HG03342 (cell line): ENCODE measurements around the gene DOCK4.
A peak's percentile ranks its signal among the peaks of the same experiment; 100 is the strongest.
"Not testable (repeated sequence)": the region's sequence is repeated elsewhere in the genome, so short reads cannot be mapped to it uniquely, and the experiment has no call there.

Source experiments
- ATAC-seq: cut with Tn5 transposase; IDR thresholded peaks from one replicate; pipeline ENCODE4 v1.9.1; 2021; ENCODE audit warnings: mild to moderate bottlenecking, moderate library complexity; ENCODE audit not compliant: unreplicated experiment

The DOCK4 gene, protein sequence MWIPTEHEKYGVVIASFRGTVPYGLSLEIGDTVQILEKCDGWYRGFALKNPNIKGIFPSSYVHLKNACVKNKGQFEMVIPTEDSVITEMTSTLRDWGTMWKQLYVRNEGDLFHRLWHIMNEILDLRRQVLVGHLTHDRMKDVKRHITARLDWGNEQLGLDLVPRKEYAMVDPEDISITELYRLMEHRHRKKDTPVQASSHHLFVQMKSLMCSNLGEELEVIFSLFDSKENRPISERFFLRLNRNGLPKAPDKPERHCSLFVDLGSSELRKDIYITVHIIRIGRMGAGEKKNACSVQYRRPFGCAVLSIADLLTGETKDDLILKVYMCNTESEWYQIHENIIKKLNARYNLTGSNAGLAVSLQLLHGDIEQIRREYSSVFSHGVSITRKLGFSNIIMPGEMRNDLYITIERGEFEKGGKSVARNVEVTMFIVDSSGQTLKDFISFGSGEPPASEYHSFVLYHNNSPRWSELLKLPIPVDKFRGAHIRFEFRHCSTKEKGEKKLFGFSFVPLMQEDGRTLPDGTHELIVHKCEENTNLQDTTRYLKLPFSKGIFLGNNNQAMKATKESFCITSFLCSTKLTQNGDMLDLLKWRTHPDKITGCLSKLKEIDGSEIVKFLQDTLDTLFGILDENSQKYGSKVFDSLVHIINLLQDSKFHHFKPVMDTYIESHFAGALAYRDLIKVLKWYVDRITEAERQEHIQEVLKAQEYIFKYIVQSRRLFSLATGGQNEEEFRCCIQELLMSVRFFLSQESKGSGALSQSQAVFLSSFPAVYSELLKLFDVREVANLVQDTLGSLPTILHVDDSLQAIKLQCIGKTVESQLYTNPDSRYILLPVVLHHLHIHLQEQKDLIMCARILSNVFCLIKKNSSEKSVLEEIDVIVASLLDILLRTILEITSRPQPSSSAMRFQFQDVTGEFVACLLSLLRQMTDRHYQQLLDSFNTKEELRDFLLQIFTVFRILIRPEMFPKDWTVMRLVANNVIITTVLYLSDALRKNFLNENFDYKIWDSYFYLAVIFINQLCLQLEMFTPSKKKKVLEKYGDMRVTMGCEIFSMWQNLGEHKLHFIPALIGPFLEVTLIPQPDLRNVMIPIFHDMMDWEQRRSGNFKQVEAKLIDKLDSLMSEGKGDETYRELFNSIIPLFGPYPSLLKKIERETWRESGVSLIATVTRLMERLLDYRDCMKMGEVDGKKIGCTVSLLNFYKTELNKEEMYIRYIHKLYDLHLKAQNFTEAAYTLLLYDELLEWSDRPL (N-terminal part only)

GRCh38 chr7:112206238-112206990 is at the start of gene DOCK4, which contains the start of gene ZNF277:
Gene DOCK4, minus strand, starts transcription at chr7:112206399. Its CDS starts 261 bp downstream, at chr7:112206138.
Gene ZNF277, plus strand, starts transcription at chr7:112206695. Its CDS starts 22 bp downstream, at chr7:112206717.
- peak; percentile 93 for ATAC-seq

GRCh38 chr7:112255388-112255720 is 49.2 kb upstream of the DOCK4 start:
- no peak for ATAC-seq

GRCh38 chr7:112254709-112255387 is 48.6 kb upstream of the DOCK4 start:
- no peak for ATAC-seq

- no peak for ATAC-seq
Observed at GRCh38 chr7:112254156-112254555, 48.0 kb upstream of the DOCK4 start.

DNA sequence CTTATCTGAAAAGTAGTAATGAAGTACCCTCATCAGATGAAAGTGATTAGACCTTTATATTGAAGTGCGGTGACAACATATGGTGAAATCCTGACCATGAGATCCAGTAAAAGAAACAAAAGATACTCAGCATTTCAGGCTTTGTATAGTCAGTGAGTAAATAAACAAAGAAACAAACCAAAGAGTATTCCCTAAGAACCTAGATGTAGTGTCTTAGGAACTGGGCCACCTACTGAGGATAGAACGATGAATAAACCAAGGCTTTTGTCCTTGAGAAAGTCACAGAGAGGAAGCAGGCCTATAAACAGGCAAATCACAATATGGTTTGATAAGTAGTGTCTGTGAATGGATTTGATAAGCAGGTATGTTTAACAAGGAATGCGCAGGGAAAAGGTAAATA is 46.5 kb upstream of the DOCK4 start:
- ATAC-seq: no peak

DNA sequence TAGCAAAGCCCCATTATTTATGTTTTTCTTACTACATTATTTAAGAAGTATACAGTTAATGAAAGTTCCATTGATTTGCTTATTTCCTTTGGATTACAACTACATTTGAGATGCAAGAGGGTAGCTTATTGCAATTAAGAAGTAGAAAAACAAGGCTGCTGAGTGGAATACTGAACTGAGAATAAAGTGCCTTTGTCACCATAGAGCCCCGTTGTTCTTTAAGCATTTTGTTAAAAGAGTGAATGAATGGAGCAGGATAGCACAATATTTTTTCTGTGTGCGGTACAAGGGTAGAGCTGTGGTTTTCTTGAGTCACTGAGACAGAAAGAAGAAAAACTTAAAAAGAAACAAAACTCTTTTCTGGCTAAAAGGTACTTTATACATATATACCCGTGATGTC is 45.9 kb upstream of the DOCK4 start:
- no peak for ATAC-seq

GRCh38 chr7:112249967-112250366 is 43.8 kb upstream of the DOCK4 start:
- not testable (repeated sequence) for ATAC-seq

- no peak for ATAC-seq
Observed at GRCh38 chr7:112248598-112248997, 42.4 kb upstream of the DOCK4 start.

DNA sequence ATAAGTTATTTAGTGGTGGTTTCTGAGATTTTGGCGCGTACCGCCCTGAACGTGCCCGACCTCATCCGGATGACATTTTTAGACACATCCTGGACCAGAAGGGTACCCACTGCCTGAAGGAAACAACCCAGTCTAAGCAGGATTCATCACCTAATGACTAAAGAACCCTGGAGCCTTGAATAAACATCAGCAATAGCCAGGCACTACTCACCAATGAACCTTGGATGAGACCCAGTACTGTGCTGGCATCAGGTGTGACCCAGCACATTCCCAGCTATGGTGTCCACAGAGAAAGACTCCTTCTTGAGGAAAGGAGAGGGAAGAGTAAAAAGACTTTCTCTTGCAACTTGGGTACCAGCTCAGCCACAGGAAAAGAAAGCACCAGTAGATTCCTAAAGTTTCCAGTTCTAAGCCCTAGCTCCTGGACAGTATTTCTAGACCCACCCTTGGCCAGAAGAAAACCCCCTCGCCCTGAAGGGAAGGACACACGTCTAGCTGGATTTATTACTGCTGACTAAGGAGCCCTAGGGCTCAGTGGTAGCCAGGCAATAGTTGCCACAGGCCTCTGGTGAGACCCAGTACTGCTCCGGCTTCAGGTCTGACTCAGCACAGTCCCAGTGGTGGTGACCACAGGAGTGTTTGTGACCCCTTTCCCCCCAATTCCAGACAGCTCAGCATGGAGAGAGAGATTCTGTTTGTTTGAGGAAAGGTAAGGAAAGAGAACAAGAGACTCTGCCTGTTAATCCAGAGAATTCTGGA is 32.8 kb upstream of the DOCK4 start:
- no peak for ATAC-seq

GRCh38 chr7:112238330-112238729 is 32.1 kb upstream of the DOCK4 start:
- no peak for ATAC-seq

GRCh38 chr7:112236597-112236996 is 30.4 kb upstream of the DOCK4 start:
- ATAC-seq: no peak

DNA sequence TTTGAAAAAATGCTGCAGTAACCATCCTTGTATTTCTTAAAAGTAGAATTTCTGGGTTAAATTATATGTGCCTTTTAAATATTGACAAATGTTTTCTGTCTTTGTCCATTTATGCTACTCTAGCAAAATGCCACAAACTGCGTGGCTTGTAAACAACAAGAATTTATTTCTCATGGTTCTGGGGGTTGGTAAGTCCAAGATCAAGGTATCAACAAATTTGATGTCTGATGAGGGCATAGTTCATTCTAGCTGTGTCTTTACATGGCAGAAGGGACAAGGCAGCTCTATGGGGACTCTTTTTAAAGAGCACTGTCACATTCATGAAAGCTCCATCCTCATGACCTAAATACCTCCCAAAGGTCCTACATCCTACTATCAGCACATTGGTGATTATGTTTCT is 27.9 kb upstream of the DOCK4 start:
- ATAC-seq: no peak

DNA sequence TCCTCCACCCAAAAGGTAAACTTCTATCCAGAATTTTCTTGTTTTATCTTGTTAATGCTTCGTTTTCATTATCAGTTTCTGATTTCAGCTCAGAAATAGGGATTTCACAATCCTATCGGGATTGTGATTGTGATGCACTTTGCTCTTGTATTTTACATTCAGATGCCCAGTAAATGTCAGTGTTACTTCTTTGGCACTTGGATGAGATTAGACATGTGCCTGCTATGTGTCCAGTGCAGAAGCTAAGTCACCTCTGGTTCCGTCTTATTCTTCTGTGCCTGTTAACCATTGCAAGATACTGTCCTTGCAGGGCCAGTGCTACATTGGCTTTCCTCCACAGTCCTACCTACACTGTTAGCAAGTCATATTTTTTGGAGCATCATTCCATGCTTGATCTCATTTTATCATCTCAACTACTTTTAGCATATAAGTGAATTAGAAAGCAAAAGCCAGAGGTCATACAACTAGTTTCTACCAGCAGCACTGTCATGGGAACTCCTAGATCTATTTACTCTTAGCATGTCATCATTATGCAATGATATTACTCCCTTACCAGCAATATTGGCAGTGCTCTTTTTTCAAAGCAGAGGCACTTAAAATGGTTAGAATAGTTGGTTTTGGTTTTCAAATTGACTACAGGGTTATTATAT is 27.0 kb upstream of the DOCK4 start:
- no peak for ATAC-seq

DNA sequence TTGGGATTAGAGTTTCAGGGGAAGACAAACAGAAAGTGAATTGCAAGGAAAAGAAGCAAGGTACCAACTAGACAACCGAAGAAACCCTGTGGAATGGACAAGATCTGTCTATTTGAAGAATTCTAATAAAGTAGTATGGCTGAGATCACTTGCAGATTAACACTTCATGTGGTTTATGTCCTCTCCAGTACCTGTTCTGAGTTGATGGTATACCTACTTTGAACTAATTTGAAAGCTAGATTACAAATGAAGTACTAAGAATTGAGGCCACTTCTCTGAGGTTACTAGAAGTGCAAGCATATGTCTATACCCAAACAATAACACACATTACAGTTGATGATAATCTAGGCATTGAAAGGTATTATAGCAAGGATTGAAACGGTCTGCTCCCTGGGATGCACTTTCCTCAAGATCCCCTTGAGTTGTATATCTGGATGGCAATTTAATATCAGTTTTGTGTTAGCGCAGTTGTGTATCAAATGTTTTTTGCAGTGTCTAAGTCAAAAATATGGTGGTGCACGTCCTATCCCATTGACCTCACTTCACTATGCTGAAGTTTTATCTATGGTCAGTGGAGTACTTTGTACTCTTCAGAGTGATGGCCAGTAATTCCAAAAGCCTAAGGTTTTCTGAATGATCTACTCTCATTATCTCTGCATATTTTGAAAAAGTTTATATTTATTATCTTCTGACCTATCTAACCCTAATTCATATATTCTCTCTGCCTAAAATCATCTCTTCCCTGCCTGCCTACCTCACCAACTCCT is 26.2 kb upstream of the DOCK4 start:
- no peak for ATAC-seq

- no peak for ATAC-seq
Observed at GRCh38 chr7:112228632-112229031, 22.4 kb upstream of the DOCK4 start.

DNA sequence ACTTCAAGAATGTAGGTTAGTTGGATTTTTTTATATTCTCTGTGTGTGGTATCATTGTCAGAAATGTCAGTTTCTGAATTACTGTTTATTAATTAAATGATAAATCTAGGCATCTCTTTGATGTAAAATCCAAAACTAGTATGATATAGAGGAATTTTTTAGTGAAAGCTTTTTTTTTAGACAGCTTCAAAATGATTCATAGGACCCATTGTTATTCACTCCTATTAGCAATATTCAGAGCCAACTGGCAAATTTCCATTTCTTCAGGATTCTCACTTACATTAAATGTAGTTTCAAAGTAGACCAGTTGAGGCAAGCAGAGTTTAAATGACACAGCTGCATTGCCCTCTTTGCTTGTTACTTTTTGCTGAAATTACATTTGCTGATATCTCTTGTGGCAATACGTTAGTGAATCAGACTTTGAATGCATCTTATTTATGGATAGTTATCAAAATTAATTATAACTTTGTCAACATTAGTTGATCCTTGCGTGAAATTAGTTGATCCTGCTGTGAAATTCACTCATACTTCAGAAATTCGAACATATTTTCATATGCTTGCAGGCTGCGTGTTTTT is 20.6 kb upstream of the DOCK4 start:
- ATAC-seq: no peak

DNA sequence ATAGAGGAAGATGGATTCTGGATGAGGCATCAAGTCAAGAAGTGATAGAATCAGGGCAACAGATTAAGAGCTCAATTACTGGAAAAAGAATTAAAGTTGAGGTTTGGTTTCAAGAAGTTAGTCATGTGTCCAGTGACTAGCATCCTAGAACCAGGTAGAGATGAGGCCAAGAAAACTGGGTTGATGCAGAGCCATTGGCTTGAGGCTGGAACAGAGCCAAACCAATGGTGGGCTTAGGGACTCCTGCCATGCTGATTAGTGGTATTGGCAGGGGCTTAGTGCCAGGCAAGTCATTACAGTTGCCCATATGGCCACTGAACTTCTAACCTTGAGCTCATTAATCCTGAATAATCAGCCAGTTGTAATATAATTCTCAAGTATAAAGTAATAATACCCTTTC is 18.8 kb upstream of the DOCK4 start:
- no peak for ATAC-seq

- ATAC-seq: no peak
Observed at GRCh38 chr7:112224186-112224585, 18.0 kb upstream of the DOCK4 start.
